GM12878 (cell line): ENCODE results near the gene ZBTB4.

Source experiments
- CBX3 ChIP-seq: fragments of 200-600 bp; sonication (generic); IDR thresholded peaks from 2 replicates; pipeline ENCODE4 v1.6.1; 2016; ENCODE audit warnings: low read depth, borderline replicate concordance
- CTCF ChIP-seq, 3 experiments: IDR thresholded peaks in 2 of 3; conservative IDR thresholded peaks in 1 of 3; 2 replicates each; pipeline ENCODE4 v1.5.1; 2011; ENCODE audit warnings: low read depth in 3 of 3, low read length in 3 of 3, mild to moderate bottlenecking in 3 of 3, control low read depth in 2 of 3, moderate library complexity in 2 of 3, inconsistent platforms in 1 of 3, mixed read lengths in 1 of 3; ENCODE audit not compliant: control insufficient read depth in 2 of 3, insufficient read depth in 1 of 3; ENCODE audit errors: extremely low read depth in 1 of 3
- E4F1 ChIP-seq: fragments of 450-650 bp; IDR thresholded peaks from 2 replicates; pipeline ENCODE4 v1.6.1; 2018; ENCODE audit warnings: borderline replicate concordance, mild to moderate bottlenecking; ENCODE audit not compliant: partially characterized antibody
- FOXK2 ChIP-seq: fragments of 450-650 bp; IDR thresholded peaks from 2 replicates; pipeline ENCODE4 v1.6.1; 2017; ENCODE audit warnings: mild to moderate bottlenecking, moderate library complexity
- POLR2A ChIP-seq: IDR thresholded peaks from 2 replicates; pipeline ENCODE4 v1.6.1; 2011; ENCODE audit warnings: low read depth, mild to moderate bottlenecking, low read length
- YY1 ChIP-seq: IDR thresholded peaks from 2 replicates; pipeline ENCODE4 v1.6.1; 2011; ENCODE audit warnings: low read depth, mild to moderate bottlenecking, low read length

DNA sequence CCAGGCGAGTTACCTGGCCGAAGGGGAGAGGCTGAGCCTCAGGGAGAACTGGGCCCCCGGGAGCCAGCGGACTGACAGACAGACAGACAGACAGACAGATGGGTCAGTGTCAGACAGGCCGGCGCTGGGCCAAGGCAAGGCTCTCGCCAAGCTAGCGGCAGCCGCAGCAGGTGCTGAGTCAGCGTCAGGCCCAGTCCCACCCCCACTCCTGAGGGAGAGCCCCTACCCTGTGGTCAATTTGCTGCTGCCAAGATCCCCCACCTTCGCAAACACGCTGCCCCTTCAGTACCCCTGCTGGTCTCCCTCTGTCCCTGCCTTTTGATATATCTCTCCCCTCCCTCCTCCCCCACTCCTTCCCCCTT is 38.6 kb downstream of the ZBTB4 start:
- no peak for TF ChIP-seq FOXK2
- TF ChIP-seq CTCF (IDR thresholded peaks at IDR 0.05 in 2 of 3, conservative IDR thresholded peaks at IDR 0.05 in 1 of 3; ENCODE audit: control insufficient read depth in 2 of 3, extremely low read depth in 1 of 3, insufficient read depth in 1 of 3, low read depth in 3 of 3, low read length in 3 of 3), result peak in 2 of 3 experiments; percentile 13 to 14; a peak in 2 of 6 replicates
- no peak for TF ChIP-seq CBX3
- no peak for TF ChIP-seq YY1
- peak; percentile 49; the same call in 1 of the 2 replicates for TF ChIP-seq POLR2A
- TF ChIP-seq E4F1, result no peak
